Lung microvascular endothelial cell (primary cell): ENCODE data around the gene AMY2B. TPM values are rescaled to one million over a fixed set of nuclear protein-coding genes. Genes with fewer than 3 reads are reported as not detected.
A peak's percentile ranks its signal among the peaks of the same experiment; 100 is the strongest.
"Not testable (repeated sequence)": the region's sequence is repeated elsewhere in the genome, so short reads cannot be mapped to it uniquely, and the experiment has no call there.

ENCODE experiments used
- DNase-seq, 2 donors: peaks; one replicate each; pipeline versions ENCODE4 v3.0.0 to v3.0.0-alpha.2; 2010; ENCODE audit warnings: low read depth in 2 of 2
- total RNA-seq: library from RNA; depleted of rRNA; stranded (reverse); fragments of >200 nt; gene quantifications from 2 replicates; pipeline ENCODE4 v1.2.1, GENCODE V29; 2014

The AMY2B gene
- total RNA-seq, result 0.65 and 1.8 TPM in 2 replicates

GRCh38 chr1:103571289-103571688 lies at the start of gene AMY2B:
AMY2B (plus strand) TSS chr1:103571589; CDS start chr1:103571603, 14 bp downstream.
- DNase-seq, result not testable (repeated sequence)

- DNase-seq, result no peak
These were observed 48.0 kb upstream of the AMY2B start for GRCh38 chr1:103523346-103523745.

- peak; percentile 45 to 50 for DNase-seq
These were observed 46.2 kb upstream of the AMY2B start for GRCh38 chr1:103525114-103525606.

GRCh38 chr1:103525607-103526507 lies 45.5 kb upstream of the AMY2B start, which contains the start of gene RNPC3:
RNPC3 (plus strand) TSS chr1:103525699; CDS start chr1:103526071, 372 bp downstream.
- peak; percentile 92 for DNase-seq

- DNase-seq, result no peak
These were observed 44.1 kb upstream of the AMY2B start for GRCh38 chr1:103527331-103527730.

- no peak for DNase-seq
These were observed 41.6 kb upstream of the AMY2B start for GRCh38 chr1:103529746-103530145.

- DNase-seq, result no peak
These were observed 33.2 kb upstream of the AMY2B start for GRCh38 chr1:103538226-103538625.

- DNase-seq, result peak in 1 of 2 donors; percentile 69
These were observed 30.0 kb upstream of the AMY2B start for GRCh38 chr1:103541431-103541830.

- no peak for DNase-seq
These were observed 24.9 kb upstream of the AMY2B start for GRCh38 chr1:103546496-103546895.

GRCh38 chr1:103547840-103548239 lies 23.5 kb upstream of the AMY2B start:
- no peak for DNase-seq

GRCh38 chr1:103560427-103560826 lies 11.0 kb upstream of the AMY2B start:
- DNase-seq, result no peak

GRCh38 chr1:103561124-103561523 lies 10.3 kb upstream of the AMY2B start:
- DNase-seq, result not testable (repeated sequence)

GRCh38 chr1:103561643-103562395 lies 9.6 kb upstream of the AMY2B start:
- DNase-seq, result no peak

- DNase-seq, result no peak
These were observed 8.3 kb upstream of the AMY2B start for GRCh38 chr1:103563056-103563455.

- no peak for DNase-seq
These were observed 1.9 kb upstream of the AMY2B start for GRCh38 chr1:103569493-103569892.

GRCh38 chr1:103576065-103576464 lies 4.7 kb downstream of the AMY2B start:
- no peak for DNase-seq

- not testable (repeated sequence) for DNase-seq
These were observed 5.4 kb downstream of the AMY2B start for GRCh38 chr1:103576784-103577183.

GRCh38 chr1:103582464-103582863 lies 11.1 kb downstream of the AMY2B start:
- DNase-seq, result no peak

- no peak for DNase-seq
These were observed 12.5 kb downstream of the AMY2B start for GRCh38 chr1:103583887-103584286.

- no peak for DNase-seq
These were observed 13.1 kb downstream of the AMY2B start for GRCh38 chr1:103584537-103584936.

- not testable (repeated sequence) for DNase-seq
These were observed 31.4 kb downstream of the AMY2B start for GRCh38 chr1:103602740-103603139.

GRCh38 chr1:103616362-103616761 lies 45.0 kb downstream of the AMY2B start:
- DNase-seq, result no peak
